ENCODE data around the gene NT5C3B.
"Not testable (repeated sequence)": the region's sequence is repeated elsewhere in the genome, so short reads cannot be mapped to it uniquely, and the experiment has no call there.

The NT5C3B gene

GRCh38 chr17:41835800-41836549 is at the start of gene NT5C3B:
TSS of gene NT5C3B (minus strand) at chr17:41836232. CDS start at chr17:41836193, 39 bp downstream.
- in situ Hi-C loops (cut with MboI; ENCODE audit: low sequenced_read_pairs) = no loop called here

DNA sequence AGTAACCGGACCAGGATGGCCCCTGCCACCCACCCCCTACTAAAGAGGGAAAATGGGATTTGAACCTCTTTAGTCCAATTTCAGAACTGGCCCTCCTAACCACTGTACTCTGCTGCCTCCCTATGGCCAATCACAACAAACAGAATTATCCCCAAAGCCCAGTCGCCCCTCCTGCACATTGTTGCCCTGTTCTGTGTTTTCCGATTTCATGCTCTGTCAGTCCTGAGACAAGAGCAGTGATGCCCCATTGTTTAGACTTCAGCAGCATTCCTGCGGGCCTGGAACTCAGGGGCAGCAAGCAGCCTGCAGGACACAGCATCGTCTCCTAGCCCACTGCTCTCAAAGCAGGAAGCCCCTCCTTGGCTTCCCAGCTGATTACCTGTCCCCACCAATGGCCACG is 49.7 kb upstream of the NT5C3B start:
- in situ Hi-C loops (cut with MboI; ENCODE audit: low sequenced_read_pairs) = no loop called here

GRCh38 chr17:41882756-41883155 is 46.7 kb upstream of the NT5C3B start:
- in situ Hi-C loops (cut with MboI; ENCODE audit: low sequenced_read_pairs) = no loop called here

DNA sequence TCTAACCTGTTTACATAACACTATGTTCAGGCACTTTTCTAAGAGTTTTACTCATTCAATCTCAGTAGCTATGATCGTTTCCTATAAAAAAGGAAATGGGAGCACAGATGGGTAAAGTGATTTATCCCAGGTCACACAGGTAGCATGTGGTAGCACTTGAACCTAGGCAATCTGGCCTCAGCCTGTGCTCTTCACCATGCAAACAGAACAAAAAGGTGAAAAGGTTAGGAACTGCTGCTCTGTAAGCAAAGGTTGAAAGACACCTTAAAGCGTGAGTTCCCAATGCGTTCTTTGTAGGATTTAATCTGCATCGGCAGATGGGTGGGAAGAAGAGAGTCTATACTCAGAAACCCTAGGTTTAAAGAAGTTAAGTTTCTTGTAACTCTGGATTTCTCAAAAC is 44.1 kb upstream of the NT5C3B start:
- in situ Hi-C loops (cut with MboI; ENCODE audit: low sequenced_read_pairs) = no loop called here

DNA sequence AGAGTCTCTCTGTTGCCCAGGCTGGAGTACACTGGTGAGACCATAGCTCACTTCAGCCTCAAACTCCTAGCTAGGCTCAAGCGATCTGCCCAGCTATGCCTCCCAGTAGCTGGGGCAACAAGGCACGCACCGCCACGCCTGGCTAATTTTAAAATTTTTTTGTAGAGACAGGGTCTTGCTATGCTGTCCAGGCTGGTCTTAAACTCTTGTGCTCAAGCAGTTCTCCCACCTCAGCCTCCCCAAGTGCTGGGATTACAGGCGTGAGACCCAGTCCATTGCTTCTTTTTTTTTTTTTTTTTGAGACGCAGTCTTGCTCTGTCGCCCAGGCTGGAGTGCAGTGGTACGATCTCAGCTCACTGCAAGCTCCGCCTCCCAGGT is 38.2 kb upstream of the NT5C3B start:
- in situ Hi-C loops (cut with MboI; ENCODE audit: low sequenced_read_pairs) = not testable (repeated sequence)

DNA sequence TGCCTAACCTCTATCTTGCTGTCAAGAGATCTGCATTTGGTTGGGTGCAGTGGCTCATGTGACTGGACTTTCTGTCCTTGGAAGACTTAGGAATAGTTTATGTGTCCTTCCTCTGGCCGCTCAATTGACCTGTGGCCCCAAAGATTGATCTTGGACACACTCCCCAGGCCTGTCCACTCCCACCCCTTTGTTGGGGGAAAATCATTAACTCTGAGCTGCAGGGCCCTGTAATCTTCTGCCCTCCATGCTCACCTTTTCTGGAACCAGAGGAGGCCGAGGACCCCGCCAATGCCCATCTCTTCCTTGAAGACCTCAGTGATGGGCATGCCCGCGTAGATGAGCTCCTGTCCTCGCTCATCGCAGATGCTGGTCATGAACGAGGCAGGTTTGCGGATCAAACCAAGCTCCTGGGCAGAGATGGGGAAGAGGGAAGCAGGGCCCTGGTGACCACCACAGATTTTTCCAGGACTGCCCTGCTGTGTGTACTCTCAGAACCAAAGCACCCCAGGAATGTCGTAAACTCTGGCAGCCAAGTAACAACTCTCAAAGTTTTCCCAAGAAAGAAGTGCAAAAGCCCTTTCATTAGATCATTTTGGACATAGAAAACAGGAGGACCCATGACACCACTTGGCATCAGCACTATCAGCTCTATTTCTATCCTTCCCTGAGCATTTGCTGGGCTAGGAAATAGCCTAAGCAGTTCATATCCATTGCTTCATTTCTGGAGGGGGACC is 37.7 kb upstream of the NT5C3B start:
- in situ Hi-C loops (cut with MboI; ENCODE audit: low sequenced_read_pairs) = no loop called here

- in situ Hi-C loops (cut with MboI; ENCODE audit: low sequenced_read_pairs) = no loop called here
Observed at GRCh38 chr17:41871789-41872188, 35.8 kb upstream of the NT5C3B start.

DNA sequence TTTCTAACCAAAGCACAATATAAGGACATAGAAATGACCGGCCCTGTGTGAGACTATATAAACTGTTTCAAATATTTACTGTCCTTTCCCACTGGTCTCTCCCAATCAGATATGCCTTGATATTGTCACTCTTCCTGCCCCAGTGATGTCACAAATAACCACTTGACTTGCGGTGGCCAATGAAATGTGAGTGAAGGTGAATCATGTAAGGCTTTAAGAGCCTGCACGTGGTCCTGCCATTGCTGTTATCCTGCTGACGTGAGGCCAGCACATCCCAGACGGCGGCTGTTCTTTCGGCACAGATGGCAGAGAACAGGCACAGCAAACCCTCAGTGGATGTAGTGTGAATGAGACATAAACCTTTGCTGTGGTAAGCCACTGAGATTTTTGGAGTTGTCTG is 34.6 kb upstream of the NT5C3B start:
- in situ Hi-C loops (cut with MboI; ENCODE audit: low sequenced_read_pairs) = no loop called here

- in situ Hi-C loops (cut with MboI; ENCODE audit: low sequenced_read_pairs) = no loop called here
Observed at GRCh38 chr17:41870097-41870496, 34.1 kb upstream of the NT5C3B start.

- in situ Hi-C loops (cut with MboI; ENCODE audit: low sequenced_read_pairs) = no loop called here
Observed at GRCh38 chr17:41869426-41869825, 33.4 kb upstream of the NT5C3B start.

- in situ Hi-C loops (cut with MboI; ENCODE audit: low sequenced_read_pairs) = no loop called here
Observed at GRCh38 chr17:41868568-41868967, 32.5 kb upstream of the NT5C3B start.

- in situ Hi-C loops (cut with MboI; ENCODE audit: low sequenced_read_pairs) = no loop called here
Observed at GRCh38 chr17:41865596-41865893, 29.5 kb upstream of the NT5C3B start.

- in situ Hi-C loops (cut with MboI; ENCODE audit: low sequenced_read_pairs) = no loop called here
Observed at GRCh38 chr17:41864836-41865595, 29.0 kb upstream of the NT5C3B start, which contains the start of gene KLHL11. TSS of gene KLHL11 (minus strand) at chr17:41865423. CDS start at chr17:41865370, 53 bp downstream.

- in situ Hi-C loops (cut with MboI; ENCODE audit: low sequenced_read_pairs) = no loop called here
Observed at GRCh38 chr17:41864498-41864835, 28.4 kb upstream of the NT5C3B start.

GRCh38 chr17:41863074-41863848 is 27.2 kb upstream of the NT5C3B start:
- in situ Hi-C loops (cut with MboI; ENCODE audit: low sequenced_read_pairs) = no loop called here

DNA sequence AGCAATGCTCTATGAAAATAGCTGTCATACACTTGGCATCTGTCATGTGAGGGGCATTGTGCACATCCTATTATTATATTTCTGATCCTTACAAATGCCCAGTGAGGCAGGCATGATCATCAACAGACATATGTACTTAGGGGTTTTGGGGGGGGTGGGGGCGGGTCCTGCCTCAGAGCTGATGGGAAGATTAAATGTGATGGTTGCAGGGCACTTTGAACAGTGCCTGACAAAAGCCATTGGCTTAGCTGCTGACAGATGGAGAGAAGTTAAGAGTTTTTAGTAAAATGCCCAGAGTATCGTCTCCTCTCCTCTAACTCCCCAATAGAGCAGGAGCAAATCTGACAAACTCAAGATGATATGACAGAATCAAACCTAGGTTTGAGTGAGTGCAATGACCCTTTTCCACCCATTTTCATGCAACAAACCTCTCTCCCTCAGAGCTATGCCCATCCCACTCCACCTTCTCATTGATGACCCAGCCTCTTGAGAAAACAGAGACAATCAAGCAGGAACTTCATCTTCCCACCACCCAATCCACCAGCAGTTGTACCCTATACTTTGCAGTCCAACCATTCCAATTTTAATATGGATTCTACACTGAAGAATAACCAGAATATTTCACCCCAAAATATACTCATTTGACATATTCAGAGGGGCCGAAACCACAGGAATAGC is 24.4 kb upstream of the NT5C3B start:
- in situ Hi-C loops (cut with MboI; ENCODE audit: low sequenced_read_pairs) = no loop called here

GRCh38 chr17:41851382-41851781 is 15.3 kb upstream of the NT5C3B start:
- in situ Hi-C loops (cut with MboI; ENCODE audit: low sequenced_read_pairs) = not testable (repeated sequence)

GRCh38 chr17:41849251-41849990 is 13.4 kb upstream of the NT5C3B start:
- in situ Hi-C loops (cut with MboI; ENCODE audit: low sequenced_read_pairs) = no loop called here

DNA sequence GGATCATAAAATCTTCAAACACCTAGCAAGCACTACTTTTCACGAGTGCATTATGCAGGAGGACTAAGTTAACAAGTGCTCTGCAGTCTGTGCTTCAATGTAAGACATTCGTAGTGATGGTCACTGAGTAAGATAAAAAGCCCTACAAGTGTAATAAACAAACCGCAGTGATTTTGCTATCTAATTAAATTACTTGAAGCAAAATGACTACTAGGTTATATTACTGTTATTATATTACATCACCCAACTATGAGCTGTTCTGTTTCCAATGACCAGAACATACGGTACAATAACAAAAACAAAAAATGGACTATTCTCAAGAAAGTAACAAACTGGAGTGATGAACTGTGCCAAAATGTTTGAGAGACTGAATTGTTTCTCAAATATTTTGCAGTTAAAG is 12.8 kb upstream of the NT5C3B start:
- in situ Hi-C loops (cut with MboI; ENCODE audit: low sequenced_read_pairs) = no loop called here

DNA sequence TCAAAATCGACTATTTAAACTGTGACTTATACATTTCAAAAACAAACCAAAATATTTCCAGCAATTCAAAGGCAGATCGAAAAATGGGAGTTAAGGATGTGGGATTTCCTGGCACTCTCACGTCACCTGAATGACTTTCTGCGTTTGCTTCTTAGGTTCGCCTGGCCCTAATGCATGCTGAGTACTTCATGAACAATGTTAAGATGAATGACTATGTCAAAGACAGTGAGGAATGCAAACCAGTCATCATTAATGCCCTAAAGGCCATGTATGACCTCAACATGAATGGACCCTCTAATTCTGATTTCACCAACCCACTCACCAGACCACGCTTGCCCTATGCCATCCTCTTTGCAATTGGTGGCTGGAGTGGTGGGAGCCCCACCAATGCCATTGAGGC is 8.9 kb upstream of the NT5C3B start:
- in situ Hi-C loops (cut with MboI; ENCODE audit: low sequenced_read_pairs) = no loop called here
